Hepatic stellate cell (primary cell): ENCODE results near the gene NOTUM.

Experiments used
- DNase-seq: peaks from one replicate; pipeline ENCODE4 v3.0.0; 2011; ENCODE audit warnings: low spot score

NOTUM gene

DNA sequence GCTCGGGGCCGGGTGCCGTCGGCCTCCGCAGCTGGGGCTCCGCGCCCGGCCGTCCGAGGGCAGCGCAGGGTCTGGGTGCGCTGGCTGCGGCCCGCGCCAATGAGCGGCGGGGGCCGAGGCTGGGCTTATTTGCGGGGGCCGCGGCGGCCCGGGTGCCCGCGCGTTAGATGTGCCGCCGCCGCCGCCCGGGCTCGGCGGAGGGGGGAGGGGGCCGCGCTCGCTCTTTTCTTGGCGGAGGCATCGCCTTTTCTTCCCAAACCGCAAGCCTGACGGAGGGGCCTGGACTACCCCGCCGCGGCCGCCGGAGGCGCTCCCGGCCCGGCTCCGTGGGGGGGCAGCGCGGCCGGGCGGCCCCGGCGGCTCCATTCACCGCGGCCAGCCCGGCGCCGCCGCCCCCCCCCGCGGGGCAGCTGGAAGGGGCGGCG is at the start of gene NOTUM:
Gene NOTUM (minus strand): TSS at position 101 of the 425 bp plus-strand sequence. CDS start 278 bp downstream, outside the sequence.
- DNase-seq, result peak; percentile 59

DNA sequence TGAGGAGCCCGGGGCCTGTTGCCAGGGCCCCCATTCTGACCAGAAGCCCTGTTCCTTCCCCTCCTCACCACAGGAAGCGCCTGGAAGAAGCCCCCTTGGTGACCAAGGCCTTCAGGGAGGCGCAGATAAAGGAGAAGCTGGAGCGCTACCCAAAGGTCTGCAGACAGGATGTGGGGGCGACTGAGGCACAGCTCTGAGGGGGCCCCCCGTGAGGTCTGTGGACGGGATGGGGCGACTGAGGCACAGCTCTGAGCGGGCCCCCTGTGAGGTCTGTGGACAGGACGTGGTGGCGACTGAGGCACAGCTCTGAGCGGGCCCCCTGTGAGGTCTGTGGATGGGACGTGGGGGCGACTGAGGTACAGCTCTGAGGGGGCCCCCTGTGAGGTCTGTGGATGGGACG is 48.4 kb upstream of the NOTUM start:
- DNase-seq, result no peak

DNA sequence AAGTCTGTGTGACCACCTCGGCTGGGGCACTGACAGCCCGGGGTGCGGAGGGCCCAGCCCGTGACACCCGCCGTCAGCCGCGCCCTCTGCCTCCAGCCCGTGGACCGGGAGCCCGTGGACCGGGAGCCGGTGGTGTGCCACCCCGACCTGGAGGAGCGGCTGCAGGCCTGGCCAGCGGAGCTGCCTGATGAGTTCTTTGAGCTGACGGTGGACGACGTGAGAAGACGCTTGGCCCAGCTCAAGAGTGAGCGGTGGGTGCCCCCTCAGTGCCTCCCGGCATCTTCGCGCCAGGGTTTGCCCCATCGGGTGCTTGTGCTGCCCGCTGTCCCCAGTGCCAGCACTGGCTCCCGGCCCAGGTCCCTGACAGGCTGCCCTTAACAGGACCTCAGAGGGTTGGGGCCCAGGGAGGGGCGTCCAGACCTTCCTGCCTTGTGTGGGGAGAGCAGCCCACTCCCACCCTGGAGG is 48.0 kb upstream of the NOTUM start:
- no peak for DNase-seq

DNA sequence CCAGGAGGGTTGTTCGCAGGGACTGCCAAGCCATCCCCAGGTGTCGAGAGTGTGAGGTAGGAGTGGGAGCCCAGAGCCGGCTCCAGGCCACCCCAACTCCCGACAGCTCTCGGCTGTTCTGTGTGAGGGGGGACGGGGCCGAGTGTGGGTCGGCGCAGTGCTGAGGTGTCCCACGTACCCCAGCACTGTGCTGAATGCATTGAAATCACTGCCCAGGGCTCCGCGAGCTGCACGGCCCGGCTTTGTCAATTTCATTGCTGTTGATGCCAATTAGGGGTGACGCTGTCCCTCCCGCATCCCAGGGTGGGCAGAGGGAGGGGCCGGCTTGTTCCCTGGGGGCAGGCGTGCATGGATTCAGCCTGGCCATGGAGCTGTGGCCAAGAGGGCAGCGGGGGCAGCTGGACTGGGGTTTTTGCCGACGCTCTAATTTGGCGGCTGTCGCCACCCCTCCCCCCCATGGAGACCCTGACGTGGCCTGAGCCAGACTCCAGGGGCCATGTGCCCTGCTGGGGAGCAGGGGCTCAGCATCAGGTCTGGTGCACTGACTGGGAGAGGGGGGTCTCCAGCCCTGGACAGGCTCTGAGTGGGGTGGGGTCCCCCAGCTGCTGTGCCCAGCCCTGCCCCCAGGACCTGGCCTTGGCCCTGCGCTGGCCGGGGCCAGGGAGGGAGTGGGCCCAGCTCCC is 47.4 kb upstream of the NOTUM start:
- no peak for DNase-seq

DNA sequence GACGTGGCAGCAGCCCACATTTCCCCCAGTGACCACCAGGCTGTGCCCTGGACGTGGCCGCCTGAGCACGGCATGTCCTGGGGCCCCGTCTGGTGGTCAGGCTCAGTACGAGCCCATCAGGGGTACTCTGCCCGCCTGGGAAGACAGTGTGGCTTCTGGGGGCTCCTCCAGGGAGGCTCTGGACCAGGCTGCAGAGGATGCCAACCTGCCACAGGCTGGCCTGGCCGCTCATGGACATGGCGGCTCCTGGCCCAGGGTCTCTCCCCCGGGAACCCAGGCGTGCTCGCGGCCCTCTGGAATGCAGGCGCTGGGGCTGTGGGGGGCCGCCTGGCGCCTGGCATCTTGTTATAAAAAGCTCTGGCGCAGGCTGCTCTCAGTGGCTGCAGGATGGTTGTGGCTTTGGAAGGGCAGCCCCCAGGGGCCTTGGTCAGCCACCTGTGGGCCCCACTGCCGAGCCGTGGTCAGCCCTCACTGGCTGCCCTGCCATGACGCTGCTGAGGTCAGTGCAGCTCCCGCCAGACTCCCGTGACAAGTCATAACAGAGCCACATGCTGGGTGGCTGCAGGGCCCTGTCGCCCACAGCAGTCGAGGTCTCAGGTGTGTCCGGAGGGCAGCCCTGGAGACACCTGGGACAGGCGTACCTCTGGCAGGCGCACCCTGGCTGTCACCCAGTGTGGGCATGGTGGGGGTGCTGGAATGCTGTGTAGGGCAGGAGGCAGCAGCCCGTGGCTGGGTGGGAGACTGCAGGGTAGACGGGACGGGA is 46.7 kb upstream of the NOTUM start:
- no peak for DNase-seq

DNA sequence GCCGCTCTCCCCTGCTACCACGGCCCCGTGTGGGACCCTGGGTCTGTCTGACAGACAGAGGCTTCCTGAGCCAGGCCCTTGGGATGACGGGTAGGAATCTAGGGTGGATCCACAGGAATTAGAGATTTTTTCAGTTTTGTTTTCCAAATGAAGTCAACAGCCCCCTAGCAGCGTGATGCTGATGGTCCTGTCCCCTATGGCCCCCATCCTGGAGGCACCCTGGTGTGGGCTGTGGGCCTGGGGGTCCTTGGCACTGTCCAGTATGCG is 46.2 kb upstream of the NOTUM start:
- DNase-seq, result no peak

DNA sequence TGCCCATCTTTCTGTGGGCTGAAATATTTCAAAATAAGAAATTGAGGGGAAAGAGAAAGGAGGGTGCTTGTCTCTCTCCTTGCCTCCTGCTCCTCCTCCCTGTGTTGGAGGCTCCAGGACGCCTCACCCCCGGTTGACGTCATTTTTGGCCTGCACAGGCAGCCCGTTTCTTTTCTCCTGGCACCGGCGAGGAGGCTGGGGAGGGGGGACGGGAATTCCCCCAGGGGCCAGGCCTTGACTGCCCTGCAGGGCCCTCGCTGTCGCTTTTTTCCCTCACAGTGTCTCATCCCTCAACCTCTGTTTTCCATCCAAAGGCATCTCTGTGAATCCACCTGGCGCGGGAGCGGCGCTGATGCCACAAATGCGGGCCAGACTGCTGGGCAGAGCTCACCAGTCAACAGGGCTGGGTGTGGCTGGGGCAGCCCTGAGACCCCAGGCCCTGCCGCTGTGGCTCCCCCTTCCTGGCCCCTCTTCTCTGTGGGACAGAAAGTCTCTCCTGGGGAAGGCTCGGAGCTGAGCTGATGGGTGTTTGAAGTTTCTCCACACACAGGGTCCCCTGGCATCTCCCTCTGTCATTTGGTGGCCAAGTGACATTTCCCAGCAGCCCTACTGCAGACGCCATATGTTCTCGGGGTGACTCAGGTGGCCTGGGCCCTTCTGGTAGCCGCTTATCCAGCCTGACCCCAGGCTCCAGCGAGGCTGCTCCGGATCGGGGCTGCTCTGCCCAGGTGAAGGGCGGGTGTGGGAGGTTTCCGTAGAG is 45.7 kb upstream of the NOTUM start:
- no peak for DNase-seq

DNA sequence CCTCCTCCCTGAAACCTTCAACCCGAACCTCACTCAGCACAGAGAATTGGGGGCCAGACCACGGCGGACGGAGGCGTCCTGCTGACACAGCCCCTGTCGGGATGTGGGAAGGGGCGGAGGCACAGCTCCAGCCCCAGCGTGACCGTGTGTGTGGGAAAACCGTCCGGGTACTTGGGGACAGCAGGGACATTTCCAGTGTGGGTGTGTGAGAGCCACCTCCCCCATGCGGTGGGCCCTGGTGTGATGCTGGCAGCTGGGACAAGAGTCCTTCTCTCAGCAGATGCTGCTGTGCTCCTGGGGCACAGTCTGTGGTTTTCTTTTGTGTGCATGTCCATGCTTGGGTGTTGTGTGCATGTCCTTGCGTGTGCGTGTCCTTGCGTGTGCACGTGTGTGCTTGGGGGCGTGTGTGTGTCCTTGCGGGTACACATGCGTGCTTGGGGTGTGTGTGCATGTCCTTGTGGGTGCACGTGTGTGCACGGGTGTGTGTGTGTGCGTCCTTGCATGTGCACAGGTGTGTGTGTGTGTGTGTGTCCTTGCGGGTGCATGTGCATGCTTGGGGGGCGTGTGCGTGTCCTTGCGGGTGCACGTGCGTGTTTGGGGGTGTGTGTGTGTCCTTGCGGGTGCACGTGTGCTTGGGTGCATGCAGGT is 44.8 kb upstream of the NOTUM start:
- no peak for DNase-seq

DNA sequence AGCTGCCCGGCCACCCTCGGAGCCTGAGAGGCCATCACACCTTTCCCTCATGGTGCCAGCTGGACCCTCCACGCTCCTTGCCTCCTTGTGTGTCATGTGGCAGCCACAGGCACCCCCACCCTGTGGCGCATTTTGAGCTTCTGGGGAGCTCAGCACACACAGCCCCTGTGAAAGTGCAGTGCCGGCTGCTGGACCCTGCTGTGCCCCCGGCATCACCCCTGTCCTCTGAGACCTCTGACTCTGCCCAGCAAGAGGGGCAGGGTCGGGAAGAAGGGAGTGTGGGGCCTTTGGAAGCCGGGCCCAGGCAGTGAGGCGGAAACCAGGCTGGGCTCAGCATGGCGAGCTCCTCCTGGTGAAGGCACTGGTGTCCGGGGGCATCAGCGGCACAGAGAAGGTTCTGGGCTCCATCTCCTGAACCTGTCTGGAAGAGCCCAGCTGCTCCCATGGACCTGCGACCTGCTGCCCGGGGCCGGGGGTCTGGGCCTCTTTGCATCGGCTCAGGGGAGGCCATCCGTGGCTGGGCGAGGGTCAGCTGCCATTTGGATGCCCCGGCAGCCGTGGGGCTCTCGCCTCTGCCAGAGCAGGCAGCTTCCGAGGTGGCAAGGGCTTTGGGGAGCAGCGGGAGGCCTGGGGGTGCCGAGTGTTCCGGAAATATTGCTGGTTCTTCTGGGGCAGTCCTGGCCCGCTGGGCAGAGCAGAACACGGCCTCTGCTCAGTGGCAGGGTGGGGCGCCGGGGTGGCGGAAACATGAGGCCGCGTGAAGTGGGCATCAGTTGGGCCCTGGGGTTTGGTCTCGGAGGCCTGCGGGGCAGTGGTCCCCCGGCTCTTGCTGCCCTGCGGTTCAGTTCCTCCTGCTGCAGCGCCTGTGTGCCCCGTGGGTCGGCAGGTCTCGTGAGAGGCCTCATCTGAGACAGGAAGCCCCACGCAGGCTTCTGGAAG is 43.8 kb upstream of the NOTUM start:
- no peak for DNase-seq

DNA sequence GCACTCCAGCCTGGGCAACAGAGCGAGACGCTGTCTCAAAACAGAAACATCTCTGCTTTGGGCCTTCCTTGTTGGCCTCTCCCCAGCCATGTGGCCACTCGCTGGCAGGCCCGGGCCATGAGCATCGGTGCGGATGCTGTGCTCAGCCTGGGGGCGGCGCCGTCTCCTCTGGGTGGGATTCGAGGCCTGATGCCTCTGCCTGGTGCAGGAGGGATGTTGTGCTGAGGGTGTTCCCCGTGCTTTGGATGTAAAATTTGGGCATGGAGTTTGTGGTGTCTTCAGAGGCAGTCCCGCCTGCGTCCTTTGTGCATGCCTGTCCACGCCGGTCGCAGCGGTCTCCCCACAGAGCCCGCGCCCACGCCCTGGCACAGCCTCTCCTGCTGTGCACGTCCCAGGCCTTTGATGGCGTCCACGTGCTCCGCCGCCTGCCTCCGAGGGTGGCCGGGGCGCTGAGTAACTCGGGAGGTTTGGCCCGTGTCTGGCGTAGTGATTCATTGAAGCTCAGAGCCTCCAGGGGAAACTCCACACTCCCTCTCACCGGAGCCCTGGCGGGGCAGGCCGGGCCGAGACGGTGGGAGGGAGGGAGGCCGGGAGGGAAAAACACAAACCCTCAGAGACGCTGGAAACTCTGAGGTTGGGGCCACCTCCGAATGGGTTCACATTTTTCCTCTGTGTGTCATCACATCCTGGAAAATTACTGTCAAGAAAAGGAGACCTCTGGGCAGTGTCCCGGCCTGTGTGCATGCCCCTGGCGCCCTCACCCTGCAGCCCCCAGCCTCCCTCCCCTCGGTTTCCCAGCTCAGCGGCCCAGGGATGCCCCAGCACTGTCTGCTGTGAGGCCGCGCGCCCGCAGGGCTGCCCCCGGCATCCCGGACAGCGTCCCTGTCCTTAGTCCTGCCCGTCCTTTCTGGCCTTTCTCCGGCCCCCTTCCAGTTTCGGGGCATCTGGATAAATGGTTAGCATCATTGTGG is 42.7 kb upstream of the NOTUM start:
- DNase-seq, result peak; percentile 98

DNA sequence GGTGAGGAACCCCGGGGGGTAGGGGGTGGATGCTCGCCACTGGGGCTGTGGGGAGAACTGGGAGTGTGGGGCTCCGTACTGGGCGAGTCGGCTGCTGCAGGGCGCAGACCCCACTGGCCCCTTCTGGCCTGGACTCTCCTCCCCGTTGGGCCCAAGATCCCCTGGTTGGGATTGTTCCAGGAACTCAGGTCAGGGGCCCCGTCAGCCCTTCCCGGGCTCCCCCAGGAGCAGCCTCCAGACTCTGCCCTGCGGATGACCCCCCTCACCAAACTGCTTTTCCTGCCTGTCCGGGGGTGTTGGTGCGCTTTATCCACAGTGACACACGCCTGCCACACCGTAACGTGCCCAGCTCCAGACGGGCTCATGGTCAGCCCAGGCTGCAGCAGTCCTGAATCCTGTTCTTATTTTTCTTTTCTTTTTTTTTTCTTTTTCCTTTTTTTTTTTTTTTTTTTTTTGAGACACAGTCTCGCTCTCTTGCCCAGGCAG is 40.6 kb upstream of the NOTUM start:
- DNase-seq, result no peak

DNA sequence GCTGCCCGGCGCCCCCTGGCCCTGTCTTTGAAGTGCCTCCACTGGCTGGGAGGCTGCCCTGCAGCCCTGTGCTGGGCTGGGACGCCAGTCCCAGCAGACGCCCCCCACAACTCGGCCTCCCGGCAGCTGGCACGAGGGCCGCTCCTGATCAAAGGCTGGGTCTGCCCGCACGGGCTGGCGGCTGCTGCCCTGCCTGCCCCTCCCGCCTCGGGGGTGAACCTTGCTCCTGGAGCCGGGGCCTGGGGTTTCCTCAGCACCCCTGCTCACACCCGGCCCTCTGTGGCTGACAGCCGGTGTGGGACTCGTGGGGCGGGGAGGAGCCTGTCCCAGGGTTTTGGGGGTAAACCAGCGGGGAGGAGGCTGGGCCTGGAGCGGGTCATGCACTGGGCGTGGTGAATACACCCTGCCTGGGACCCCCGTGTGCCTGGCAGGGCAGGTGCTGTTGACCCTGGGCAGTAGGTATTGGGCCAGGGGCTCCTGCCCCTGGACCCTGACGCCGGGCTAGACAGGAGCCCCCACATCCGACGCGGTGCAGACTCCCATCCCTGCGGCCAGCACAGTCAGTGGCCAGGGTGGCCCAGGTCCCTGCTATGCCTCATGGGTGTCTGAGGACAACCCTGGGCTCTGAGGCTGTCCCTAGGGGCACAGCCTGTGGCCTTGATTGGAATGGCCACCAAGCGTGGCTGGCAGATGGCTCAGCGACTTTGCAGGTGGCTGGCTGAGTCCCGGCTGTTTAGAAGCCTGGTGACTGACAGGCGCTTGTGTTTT is 40.0 kb upstream of the NOTUM start:
- no peak for DNase-seq

DNA sequence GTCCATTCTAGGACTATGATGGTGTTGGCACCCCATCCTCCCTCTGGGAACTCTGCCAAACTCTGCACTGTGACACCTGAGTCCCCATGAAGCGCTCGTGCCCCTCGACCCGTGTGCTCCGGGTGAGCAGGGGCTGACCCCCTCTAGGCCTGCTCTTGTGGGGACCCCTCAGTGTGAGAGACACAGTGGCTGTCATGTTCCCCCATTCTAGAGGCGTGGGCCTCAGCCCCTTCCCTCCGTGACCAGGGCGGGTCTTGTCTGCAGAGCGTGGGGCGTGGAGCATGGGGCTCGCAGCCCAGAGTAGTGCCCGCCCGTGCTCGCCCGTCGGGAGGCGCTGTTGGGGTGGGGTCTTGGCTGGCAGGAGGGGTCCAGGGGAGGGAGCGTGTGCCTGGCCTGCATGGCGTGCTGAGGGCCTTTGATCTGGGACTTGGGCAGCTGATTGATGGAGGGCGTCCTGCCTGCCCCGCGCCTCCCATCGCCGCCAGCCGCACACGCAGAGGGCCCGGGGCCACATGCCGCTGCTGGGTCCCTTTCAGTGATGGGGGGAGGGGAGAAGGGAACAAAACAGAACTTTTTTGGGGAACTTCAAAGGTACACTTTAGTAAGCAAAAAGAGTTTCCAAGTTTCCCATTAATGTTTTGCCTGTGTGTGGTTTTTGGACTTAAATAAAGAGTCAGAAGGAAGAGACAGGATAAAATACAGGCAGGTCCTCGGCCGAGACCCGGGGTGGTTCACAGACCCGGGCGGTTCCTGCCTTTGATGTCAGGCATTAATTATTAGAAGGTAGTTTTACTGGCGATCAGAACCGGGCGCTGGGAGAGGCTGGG is 39.2 kb upstream of the NOTUM start:
- no peak for DNase-seq

DNA sequence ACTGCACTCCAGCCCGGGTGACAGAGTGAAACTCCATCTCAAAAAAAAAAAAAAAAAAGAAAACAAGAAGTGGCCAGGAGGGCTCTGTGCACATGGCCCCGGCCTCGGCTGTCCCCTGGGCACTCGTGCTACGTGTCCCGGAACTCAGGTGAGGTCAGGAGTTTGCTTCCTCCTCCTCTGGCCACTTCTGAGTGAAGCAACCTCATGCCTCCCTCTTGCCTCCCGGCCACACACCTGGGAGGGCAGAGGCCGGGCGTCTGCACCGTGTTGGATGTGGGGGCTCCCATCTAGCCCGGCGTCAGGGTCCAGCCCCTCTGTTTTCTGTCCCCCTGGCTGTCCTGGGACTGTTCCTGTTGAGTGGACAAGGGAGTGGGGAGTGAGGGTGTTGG is 38.6 kb upstream of the NOTUM start:
- DNase-seq, result no peak

DNA sequence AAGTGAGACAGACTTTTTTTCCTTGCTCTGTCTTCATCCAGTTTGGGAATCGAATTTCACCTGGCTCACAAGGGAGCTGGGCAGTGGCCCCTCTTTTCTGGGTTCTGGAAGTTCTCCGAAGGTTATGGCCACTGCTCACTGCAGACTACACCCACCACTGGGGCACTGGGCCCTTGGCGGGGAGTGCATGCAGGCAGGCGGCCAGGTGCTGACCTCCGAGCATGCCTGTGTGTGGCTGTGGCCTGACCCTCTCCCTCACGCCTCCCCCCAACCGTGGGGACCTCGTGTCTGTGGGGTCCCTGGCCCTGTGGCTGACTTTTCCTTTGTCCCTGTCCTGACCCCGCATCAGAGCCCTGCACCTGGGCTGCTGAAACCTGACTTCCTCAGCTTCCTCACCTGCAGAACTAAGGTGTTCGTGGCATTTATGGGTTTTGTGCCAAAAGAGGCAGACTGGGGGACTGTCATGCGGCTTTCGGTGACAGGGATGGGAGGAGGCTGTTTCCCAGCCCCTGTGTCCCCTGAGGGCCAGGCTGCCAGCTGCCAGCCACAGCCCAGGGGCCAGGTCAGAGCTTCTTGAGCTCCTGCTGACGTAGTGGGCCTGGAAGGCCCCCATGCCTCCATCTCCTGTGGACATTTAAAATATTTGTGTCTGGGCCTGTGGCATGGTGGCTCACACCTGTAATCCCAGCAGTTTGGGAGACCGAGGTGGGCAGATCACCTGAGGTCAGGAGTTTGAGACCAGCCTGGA is 37.9 kb upstream of the NOTUM start:
- DNase-seq, result no peak

DNA sequence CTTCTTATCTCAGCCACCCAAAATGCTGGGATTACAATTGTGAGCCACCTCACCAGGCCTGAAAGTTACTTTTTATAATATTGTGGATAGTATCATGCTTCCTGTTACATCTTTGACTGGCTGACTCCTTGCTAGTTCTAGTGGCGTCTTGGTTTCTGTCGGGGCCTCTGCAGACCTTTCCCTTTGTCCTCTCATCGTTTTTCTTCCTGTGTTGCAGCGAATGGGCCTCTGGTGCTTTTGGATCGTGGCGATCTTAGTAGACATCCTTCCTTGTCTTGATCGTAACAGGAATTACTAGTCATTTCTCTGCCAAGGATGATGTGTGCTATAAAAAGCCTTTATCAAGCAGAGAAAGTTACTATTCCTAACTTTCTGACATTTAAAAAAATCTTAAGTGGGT is 37.2 kb upstream of the NOTUM start:
- DNase-seq, result no peak

DNA sequence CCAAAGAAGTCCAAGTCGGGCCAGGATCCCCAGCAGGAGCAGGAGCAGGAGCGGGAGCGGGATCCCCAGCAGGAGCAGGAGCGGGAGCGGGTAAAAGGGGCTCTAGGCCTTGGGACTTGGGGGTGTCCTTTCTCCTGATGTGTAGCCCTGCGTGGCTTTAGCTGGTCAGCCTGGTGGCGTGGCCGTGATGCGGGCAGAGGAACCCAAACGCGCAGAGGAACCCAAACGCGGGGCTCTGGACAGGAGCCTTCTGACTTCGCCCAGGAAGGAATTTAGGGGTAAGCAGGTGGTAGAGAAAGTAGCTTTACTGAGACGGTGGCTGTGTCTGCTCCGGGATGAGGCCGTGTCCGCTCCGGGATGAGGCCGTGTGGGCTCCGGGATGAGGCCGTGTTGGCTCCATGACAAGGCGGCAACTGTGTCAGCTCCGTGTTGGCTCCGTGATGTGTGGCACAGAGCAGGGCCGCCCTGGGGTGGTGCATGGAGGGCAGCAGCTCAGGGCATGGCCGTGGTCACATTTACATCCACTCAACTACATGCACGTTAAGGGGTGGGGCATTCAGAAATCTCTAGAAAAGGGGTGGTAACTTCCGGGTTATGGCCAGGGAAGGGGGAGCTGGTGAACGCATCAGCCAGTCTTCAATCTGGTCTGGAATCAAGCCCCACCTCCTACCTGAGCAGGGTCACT is 35.9 kb upstream of the NOTUM start:
- no peak for DNase-seq
